ENCODE data around the gene FBXO15.

The FBXO15 gene

DNA sequence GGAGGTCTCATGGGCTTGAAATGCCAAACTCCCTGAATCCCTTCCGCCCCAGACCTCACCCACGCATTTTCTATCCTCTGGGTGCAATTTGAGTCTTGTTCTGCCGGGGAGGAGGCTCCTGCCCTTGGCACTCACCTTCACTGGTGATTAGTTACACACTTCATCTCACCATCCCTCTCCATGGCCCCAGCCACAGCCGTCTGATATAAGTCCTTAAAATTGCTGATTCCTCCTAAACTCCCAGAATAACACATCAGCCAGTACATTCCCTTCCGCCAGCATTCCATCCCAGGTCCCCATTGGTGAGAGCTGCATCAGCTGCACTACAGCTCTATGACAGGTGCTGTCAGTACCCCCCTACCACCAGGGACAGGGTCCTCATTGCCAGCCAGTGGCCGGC is 4.6 kb upstream of the FBXO15 start:
- ATAC-seq (ENCODE audit: low read depth) (no peak), DNase-seq (ENCODE audit: low spot score) (no peak)

DNA sequence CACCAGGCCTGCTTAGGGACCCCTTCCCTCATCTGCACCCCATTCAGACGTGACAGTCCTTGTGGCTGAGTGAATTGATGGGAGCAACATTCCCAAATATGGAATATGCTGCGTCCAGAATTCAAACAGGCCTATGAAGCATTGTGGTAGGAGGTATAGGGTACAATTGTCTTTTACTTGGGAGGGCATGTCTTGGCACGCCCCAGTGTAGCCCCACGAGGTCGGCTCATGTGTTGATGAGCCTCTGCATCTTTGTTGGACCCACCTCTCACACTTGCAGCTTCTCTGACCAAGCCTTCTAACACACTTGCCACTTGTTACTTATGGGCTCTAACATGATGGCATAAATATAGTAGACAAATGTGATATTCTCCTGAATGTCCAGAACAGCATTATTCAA is 2.2 kb upstream of the FBXO15 start:
- Histone ChIP-seq H3K4me1 (ENCODE audit: insufficient read depth, poor library complexity, severe bottlenecking) (peaks cover 14% of the 10 kb centered on the region), H3K4me3 (ENCODE audit: severe bottlenecking) (no peak overlapping the region)

More for the DNA sequence above, 4.6 kb upstream of the FBXO15 start:
- Histone ChIP-seq H3K4me1 (ENCODE audit: insufficient read depth, poor library complexity, severe bottlenecking) (peaks cover 14% of the 10 kb centered on the region), H3K27me3 (ENCODE audit: insufficient read depth, poor library complexity, severe bottlenecking) (no peaks in the 10 kb centered on the region), H3K36me3 (ENCODE audit: low read depth) (peaks cover 69% of the 10 kb centered on the region), H3K27ac (ENCODE audit: poor library complexity, severe bottlenecking) (no peak overlapping the region), H3K4me3 (ENCODE audit: severe bottlenecking) (no peak overlapping the region), H3K9me3 (ENCODE audit: severe bottlenecking) (no peaks in the 10 kb centered on the region)
- TF ChIP-seq CTCF (IDR thresholded peaks at IDR 0.05; ENCODE audit: poor library complexity, severe bottlenecking), result no peak

GRCh38 chr18:74148543-74149070 is 973 bp upstream of the FBXO15 start:
- ATAC-seq (ENCODE audit: low read depth), result no peak
- H3K36me3 ChIP-seq (ENCODE audit: low read depth), result peaks cover 32% of the 10 kb centered on the region
- H3K9me3 ChIP-seq (ENCODE audit: severe bottlenecking), result no peaks in the 10 kb centered on the region
- TF ChIP-seq CTCF (IDR thresholded peaks at IDR 0.05; ENCODE audit: poor library complexity, severe bottlenecking), result no peak
- DNase-seq (ENCODE audit: low spot score), result no peak
- no peaks in the 10 kb centered on the region for H3K27me3 ChIP-seq (ENCODE audit: insufficient read depth, poor library complexity, severe bottlenecking)
- peaks cover 14% of the 10 kb centered on the region for H3K4me1 ChIP-seq (ENCODE audit: insufficient read depth, poor library complexity, severe bottlenecking)
- peak overlapping the region; percentile 57 for H3K4me3 ChIP-seq (ENCODE audit: severe bottlenecking)
- H3K27ac ChIP-seq (ENCODE audit: poor library complexity, severe bottlenecking), result peak overlapping the region; percentile 68

More for the DNA sequence above, 2.2 kb upstream of the FBXO15 start:
- DNase-seq (ENCODE audit: low spot score) (no peak), ATAC-seq (ENCODE audit: low read depth) (no peak)
- H3K36me3 ChIP-seq (ENCODE audit: low read depth), result peaks cover 45% of the 10 kb centered on the region
- H3K27me3 ChIP-seq (ENCODE audit: insufficient read depth, poor library complexity, severe bottlenecking), result no peaks in the 10 kb centered on the region
- TF ChIP-seq CTCF (IDR thresholded peaks at IDR 0.05; ENCODE audit: poor library complexity, severe bottlenecking), result no peak
- H3K9me3 ChIP-seq (ENCODE audit: severe bottlenecking), result no peaks in the 10 kb centered on the region
- no peak overlapping the region for H3K27ac ChIP-seq (ENCODE audit: poor library complexity, severe bottlenecking)

GRCh38 chr18:74147491-74147778 is 199 bp downstream of the FBXO15 start:
- Histone ChIP-seq H3K27me3 (ENCODE audit: insufficient read depth, poor library complexity, severe bottlenecking) (no peaks in the 10 kb centered on the region), H3K4me1 (ENCODE audit: insufficient read depth, poor library complexity, severe bottlenecking) (peaks cover 14% of the 10 kb centered on the region), H3K4me3 (ENCODE audit: severe bottlenecking) (peak overlapping the region; percentile 57), H3K27ac (ENCODE audit: poor library complexity, severe bottlenecking) (peak overlapping the region; percentile 68), H3K9me3 (ENCODE audit: severe bottlenecking) (no peaks in the 10 kb centered on the region), H3K36me3 (ENCODE audit: low read depth) (peaks cover 23% of the 10 kb centered on the region)
- TF ChIP-seq CTCF (IDR thresholded peaks at IDR 0.05; ENCODE audit: poor library complexity, severe bottlenecking), result no peak
- ATAC-seq (ENCODE audit: low read depth) (no peak), DNase-seq (ENCODE audit: low spot score) (no peak)

DNA sequence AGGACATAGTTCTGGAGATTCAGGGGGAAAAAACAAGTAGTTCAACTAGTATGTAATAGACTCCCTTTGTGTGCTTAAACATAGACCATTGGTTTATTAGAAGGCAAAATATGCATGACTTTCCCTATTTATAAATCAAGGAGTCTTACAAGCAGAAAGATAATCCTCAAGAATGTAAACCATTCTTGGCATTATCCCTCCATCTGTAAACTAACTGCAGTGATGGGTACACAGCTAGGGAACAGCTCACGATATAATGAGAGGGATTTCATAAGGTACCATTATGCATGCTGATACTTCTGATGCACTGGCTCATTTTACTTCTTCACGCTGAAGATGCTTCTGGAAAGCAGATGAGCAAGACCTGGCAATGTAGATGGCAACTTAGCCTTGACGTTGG is 878 bp downstream of the FBXO15 start:
- no peak for ATAC-seq (ENCODE audit: low read depth)
- TF ChIP-seq CTCF (IDR thresholded peaks at IDR 0.05; ENCODE audit: poor library complexity, severe bottlenecking), result no peak
- H3K4me1 ChIP-seq (ENCODE audit: insufficient read depth, poor library complexity, severe bottlenecking), result peaks cover 18% of the 10 kb centered on the region
- H3K27ac ChIP-seq (ENCODE audit: poor library complexity, severe bottlenecking), result no peak overlapping the region
- DNase-seq (ENCODE audit: low spot score), result no peak
- peaks cover 23% of the 10 kb centered on the region for H3K36me3 ChIP-seq (ENCODE audit: low read depth)
- H3K9me3 ChIP-seq (ENCODE audit: severe bottlenecking), result no peaks in the 10 kb centered on the region
- H3K27me3 ChIP-seq (ENCODE audit: insufficient read depth, poor library complexity, severe bottlenecking), result no peaks in the 10 kb centered on the region
- H3K4me3 ChIP-seq (ENCODE audit: severe bottlenecking), result no peak overlapping the region
